Activated CD4-positive, alpha-beta T cell treated with anti-CD3 and anti-CD28 coated beads, Interleukin-2, amount 50 U/mL, for 48 hours (primary cell): ENCODE results near the gene DYNC2I2.

Source experiments
- DNase-seq, 2 experiments: peaks; one replicate each; pipeline ENCODE4 v3.0.0-alpha.2; 2020

Gene DYNC2I2

GRCh38 chr9:128635266-128636023, 21.2 kb downstream of the DYNC2I2 start:
- no peak for DNase-seq

GRCh38 chr9:128634651-128635262, 21.9 kb downstream of the DYNC2I2 start:
- no peak for DNase-seq

- no peak for DNase-seq
Observed at GRCh38 chr9:128634111-128634510, 22.5 kb downstream of the DYNC2I2 start.

GRCh38 chr9:128633601-128634000, 23.0 kb downstream of the DYNC2I2 start:
- DNase-seq, result no peak

GRCh38 chr9:128633057-128633456, 23.6 kb downstream of the DYNC2I2 start:
- no peak for DNase-seq

- DNase-seq, result no peak
Observed at GRCh38 chr9:128632486-128632885, 24.2 kb downstream of the DYNC2I2 start.

- DNase-seq, result no peak
Observed at GRCh38 chr9:128632066-128632465, 24.6 kb downstream of the DYNC2I2 start.

GRCh38 chr9:128631636-128632035, 25.0 kb downstream of the DYNC2I2 start:
- no peak for DNase-seq

GRCh38 chr9:128629852-128630545, 26.6 kb downstream of the DYNC2I2 start:
- DNase-seq, result no peak

GRCh38 chr9:128629136-128629535, 27.5 kb downstream of the DYNC2I2 start:
- DNase-seq, result no peak

GRCh38 chr9:128628471-128629048, 28.1 kb downstream of the DYNC2I2 start:
- no peak for DNase-seq

GRCh38 chr9:128627906-128628305, 28.7 kb downstream of the DYNC2I2 start:
- DNase-seq, result no peak

- no peak for DNase-seq
Observed at GRCh38 chr9:128627127-128627715, 29.4 kb downstream of the DYNC2I2 start.

- DNase-seq, result no peak
Observed at GRCh38 chr9:128626181-128626580, 30.5 kb downstream of the DYNC2I2 start.

GRCh38 chr9:128625391-128626146, 31.1 kb downstream of the DYNC2I2 start:
- DNase-seq, result no peak

GRCh38 chr9:128624566-128624965, 32.1 kb downstream of the DYNC2I2 start:
- no peak for DNase-seq

GRCh38 chr9:128621730-128622455, 34.8 kb downstream of the DYNC2I2 start:
- no peak for DNase-seq

- DNase-seq, result no peak
Observed at GRCh38 chr9:128619779-128620178, 36.9 kb downstream of the DYNC2I2 start.

- DNase-seq, result no peak
Observed at GRCh38 chr9:128619127-128619526, 37.5 kb downstream of the DYNC2I2 start.

- no peak for DNase-seq
Observed at GRCh38 chr9:128617943-128618342, 38.7 kb downstream of the DYNC2I2 start.

GRCh38 chr9:128615571-128615970, 41.1 kb downstream of the DYNC2I2 start:
- DNase-seq, result no peak

- DNase-seq, result no peak
Observed at GRCh38 chr9:128614728-128615127, 41.9 kb downstream of the DYNC2I2 start.
